Dedifferentiated amniotic fluid mesenchymal stem cell (primary cell): Measurements from ENCODE around the gene CD7.
"Not testable (repeated sequence)": the region's sequence is repeated elsewhere in the genome, so short reads cannot be mapped to it uniquely, and the experiment has no call there.

ENCODE experiments used
- DNase-seq: peaks from one replicate; pipeline ENCODE4 v3.0.0-alpha.2; 2016; ENCODE audit errors: extremely low spot score

CD7 gene

GRCh38 chr17:82317394-82318168 is at the start of gene CD7:
CD7 (minus strand) TSS chr17:82317608; CDS start chr17:82317495, 113 bp downstream.
- DNase-seq, result no peak

DNA sequence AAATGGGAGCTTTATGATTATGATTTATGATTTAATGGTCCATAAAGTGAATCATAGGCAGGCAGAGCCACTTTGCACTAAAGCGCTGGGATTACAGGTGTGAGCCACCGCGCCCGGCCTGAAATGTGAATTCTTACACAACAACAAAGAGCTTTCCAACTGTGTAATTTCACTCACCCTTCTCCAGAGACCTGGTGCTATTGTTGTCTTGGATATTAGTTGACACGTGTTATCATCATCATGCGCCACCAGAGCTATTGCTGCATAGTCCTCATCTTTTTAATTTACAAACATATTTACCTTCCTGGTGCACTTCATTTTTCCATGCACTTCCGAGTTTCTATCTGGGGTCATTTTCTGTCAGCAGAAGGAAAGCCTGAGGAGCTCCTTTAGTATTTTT is 49.3 kb upstream of the CD7 start:
- DNase-seq, result no peak

GRCh38 chr17:82365606-82366295 is 48.3 kb upstream of the CD7 start:
- no peak for DNase-seq

GRCh38 chr17:82361885-82362633 is 44.7 kb upstream of the CD7 start:
- no peak for DNase-seq

- DNase-seq, result not testable (repeated sequence)
Measured at GRCh38 chr17:82359451-82360074, 42.2 kb upstream of the CD7 start.

GRCh38 chr17:82358465-82359350 is 41.3 kb upstream of the CD7 start, which contains the start of gene TEX19:
TEX19 (plus strand) TSS chr17:82359247; CDS start chr17:82362151, 2,904 bp downstream.
- DNase-seq, result no peak

DNA sequence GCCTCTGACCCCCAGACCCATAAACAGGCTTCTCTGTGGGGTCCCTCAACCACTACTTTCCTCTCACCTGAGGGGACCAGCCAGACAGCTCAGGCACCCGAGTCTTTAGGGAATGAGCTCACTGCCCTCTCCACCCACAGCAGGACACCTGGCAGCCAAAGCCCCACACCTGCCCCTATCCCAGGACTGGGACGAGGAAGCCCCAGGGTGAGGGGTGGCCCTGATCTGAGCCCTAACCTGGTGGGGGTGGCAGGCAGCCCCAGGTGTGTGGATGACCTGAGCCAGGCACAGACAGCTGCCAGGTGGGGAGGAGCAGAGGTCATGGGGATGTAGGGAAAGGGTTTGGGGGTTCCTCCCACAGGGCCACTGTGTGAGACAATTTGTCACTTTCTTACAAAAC is 40.0 kb upstream of the CD7 start:
- DNase-seq, result no peak

DNA sequence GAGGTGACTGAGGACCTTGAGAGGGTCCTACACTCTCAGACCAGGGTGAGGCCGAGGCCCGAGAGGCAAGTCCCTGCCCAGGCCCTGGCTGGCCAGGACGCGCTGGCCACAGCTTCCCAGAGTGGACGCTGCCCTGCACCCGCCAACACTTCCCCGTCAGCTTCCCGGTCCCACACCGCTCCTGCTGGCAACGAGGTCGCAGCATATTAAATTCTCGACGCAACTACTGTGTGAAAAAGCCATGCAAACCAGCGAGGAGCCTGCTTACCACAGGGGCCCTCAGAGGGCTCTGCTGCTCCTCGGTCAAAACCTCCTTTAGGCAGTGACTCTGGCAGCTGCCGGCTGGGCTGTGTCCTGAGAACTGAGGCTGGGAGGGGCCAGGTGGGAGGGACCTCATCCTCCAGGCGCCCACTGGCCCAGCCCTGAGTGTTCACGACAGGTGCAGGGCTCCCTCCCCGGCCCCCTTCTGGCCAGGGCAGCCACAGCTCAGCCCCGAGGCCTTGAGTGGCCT is 39.5 kb upstream of the CD7 start:
- DNase-seq, result no peak

DNA sequence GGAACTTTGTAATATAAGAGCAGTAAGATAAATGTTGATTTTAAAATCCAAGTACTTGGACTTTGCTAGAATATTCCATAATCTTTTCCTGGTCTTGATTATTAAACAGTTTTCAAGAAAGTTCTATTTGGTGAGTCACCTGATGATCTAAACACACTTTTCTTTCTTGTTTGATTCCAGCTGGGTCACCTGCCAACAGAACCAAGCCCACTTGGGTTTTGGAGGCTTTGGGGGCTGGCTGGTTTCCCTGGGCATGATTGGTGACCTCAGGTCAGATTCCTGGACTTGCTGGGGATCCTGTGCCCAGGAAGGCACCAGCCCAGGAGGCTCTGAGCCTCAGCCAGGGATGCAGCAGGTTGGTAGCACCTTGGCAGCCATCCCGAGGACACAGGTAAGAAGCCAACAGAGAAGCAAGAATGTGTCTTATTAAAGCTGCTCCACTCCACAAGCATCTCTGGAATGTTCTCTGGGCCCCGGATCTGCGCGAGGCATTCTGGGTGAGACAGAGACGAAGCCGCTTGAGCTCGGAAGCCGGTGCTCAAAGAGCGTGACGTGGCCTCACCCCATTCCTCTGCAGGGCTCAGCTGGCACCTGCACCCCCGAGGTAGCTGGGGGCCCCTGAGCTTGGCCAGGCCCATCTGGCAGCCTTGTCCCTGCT is 38.5 kb upstream of the CD7 start:
- DNase-seq, result no peak

DNA sequence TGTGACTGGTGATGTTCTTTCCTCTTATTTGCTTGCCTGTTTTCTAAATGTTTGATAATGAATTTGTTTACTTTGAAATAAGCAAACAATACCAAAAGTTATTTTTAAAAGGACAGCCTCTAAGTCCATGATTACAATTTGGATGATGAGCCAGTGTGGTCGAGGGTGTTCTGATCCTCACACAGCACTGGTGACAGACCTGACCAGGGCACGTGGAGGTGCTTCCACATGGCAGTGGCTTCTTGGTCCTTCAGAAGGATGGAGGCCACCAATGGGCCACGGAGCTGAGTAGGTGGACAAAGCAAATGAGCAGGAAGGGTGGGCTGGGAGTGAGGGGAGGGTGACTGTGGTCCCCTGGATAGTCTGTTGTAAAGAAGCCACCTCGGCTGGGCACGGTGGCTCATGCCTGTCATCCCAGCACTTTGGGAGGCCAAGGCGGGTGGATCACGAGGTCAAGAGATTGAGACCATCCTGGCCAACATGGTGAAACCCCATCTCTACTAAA is 37.4 kb upstream of the CD7 start:
- no peak for DNase-seq

GRCh38 chr17:82353484-82353883 is 36.1 kb upstream of the CD7 start:
- DNase-seq, result no peak

GRCh38 chr17:82351713-82352488 is 34.5 kb upstream of the CD7 start:
- DNase-seq, result peak; percentile 88

GRCh38 chr17:82351254-82351712 is 33.9 kb upstream of the CD7 start:
- no peak for DNase-seq

GRCh38 chr17:82350182-82351030 is 33.0 kb upstream of the CD7 start:
- DNase-seq, result no peak

- DNase-seq, result peak; percentile 19
Measured at GRCh38 chr17:82349287-82349701, 31.9 kb upstream of the CD7 start.

DNA sequence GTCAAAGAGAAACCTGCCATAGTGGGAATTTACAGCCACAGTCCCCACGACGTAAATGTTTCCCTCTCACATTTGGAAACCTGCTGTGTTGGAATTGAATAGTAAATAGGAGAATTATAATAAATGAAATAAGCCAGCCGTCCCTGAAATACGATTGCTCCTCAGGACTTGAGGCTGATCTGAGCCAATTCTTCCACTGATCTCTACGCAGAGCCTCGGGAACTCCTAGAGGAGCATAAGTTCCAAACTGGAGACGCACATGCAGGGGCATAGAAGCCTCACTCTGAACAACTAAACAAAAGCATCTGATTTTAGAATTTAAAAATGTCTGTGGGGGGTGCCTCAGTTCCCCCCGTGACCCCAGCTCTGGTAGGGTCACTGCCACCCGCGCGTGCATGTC is 31.5 kb upstream of the CD7 start:
- no peak for DNase-seq

GRCh38 chr17:82348434-82348833 is 31.0 kb upstream of the CD7 start:
- no peak for DNase-seq

DNA sequence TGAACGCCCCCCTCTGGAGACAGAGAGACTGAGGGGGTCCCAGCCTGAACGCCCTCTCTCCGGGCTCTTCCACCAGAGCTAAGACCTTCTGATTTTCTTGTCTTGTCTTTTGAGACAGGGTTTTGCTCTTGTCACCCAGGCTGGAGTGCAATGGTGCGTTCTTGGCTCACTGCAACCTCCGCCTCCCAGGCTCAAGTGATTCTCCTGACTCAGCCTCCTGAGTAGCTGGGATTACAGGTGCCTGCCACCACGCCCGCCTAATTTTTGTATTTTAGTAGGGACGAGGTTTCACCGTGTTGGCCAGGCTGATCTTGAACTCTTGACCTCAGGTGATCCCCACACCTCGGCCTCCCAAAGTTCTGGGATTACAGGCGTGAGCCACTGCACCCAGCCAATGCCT is 30.6 kb upstream of the CD7 start:
- not testable (repeated sequence) for DNase-seq
